Measurements from ENCODE around the gene PRR22. TPM values are rescaled to one million over a fixed set of nuclear protein-coding genes. Genes with fewer than 3 reads are reported as not detected.

PRR22 gene
- 0.66 and 0.86 TPM in 2 replicates for total RNA-seq

GRCh38 chr19:5784581-5785147 lies at the start of gene PRR22:
TSS of gene PRR22 (minus strand) at chr19:5784746. CDS start at chr19:5784660, 86 bp downstream.

GRCh38 chr19:5804516-5805461 lies 20.2 kb upstream of the PRR22 start, which contains the start of gene NRTN:
TSS of gene NRTN (plus strand) at chr19:5805067. CDS start at chr19:5824166, 19,099 bp downstream.

GRCh38 chr19:5790559-5791520 lies 6.3 kb upstream of the PRR22 start, which contains the start of gene DUS3L:
TSS of gene DUS3L (minus strand) at chr19:5791163. CDS start at chr19:5791141, 22 bp downstream.

Other genes starting within 250 kb of the PRR22 start
- 0.22 and 0.57 TPM in 2 replicates for gene TINCR, start 216.8 kb downstream of the PRR22 start, total RNA-seq
- 34.8 and 38.8 TPM in 2 replicates for gene SAFB2, start 162.0 kb downstream of the PRR22 start, total RNA-seq
- 41.8 and 60.4 TPM in 2 replicates for gene SAFB, start 161.7 kb downstream of the PRR22 start, total RNA-seq
- 23.6 and 25.3 TPM in 2 replicates for gene MICOS13, start 104.2 kb downstream of the PRR22 start, total RNA-seq
- gene HSD11B1L, start 103.7 kb downstream of the PRR22 start, total RNA-seq, result 9.2 TPM in 2 replicates
- 150 and 194 TPM in 2 replicates for gene RPL36, start 94.5 kb downstream of the PRR22 start, total RNA-seq
- 107 and 358 TPM in 2 replicates for gene LONP1, start 64.6 kb downstream of the PRR22 start, total RNA-seq
- not detected in 2 replicates for gene CATSPERD, start 64.1 kb downstream of the PRR22 start, total RNA-seq
- 39.6 and 51.0 TPM in 2 replicates for gene DUS3L, start 6.4 kb upstream of the PRR22 start, total RNA-seq
- 0.22 TPM in 1 of 2 replicates, not detected in the other for gene NRTN, start 20.3 kb upstream of the PRR22 start, total RNA-seq
- not detected in 2 replicates for gene FUT6, start 55.0 kb upstream of the PRR22 start, total RNA-seq
- not detected in 2 replicates for gene FUT3, start 66.7 kb upstream of the PRR22 start, total RNA-seq
- not detected in 2 replicates for gene FUT5, start 85.8 kb upstream of the PRR22 start, total RNA-seq
- gene NDUFA11, start 119.0 kb upstream of the PRR22 start, total RNA-seq, result 181 and 232 TPM in 2 replicates
- 4.9 and 5.7 TPM in 2 replicates for gene VMAC, start 120.1 kb upstream of the PRR22 start, total RNA-seq
- gene CAPS, start 129.5 kb upstream of the PRR22 start, total RNA-seq, result 2.4 and 4.6 TPM in 2 replicates
- gene RANBP3, start 193.4 kb upstream of the PRR22 start, total RNA-seq, result 50.5 and 65.4 TPM in 2 replicates

Measured in placental pericyte (primary cell).